DLD1 (cell line): Measurements from ENCODE around the gene ACSF3.
"Not testable (repeated sequence)": the region's sequence is repeated elsewhere in the genome, so short reads cannot be mapped to it uniquely, and the experiment has no call there.

ENCODE experiments used
- in situ Hi-C: cut with HindIII; loops from 2 replicates; pipeline ENCODE4 v1.10.0; 2017; ENCODE audit warnings: low sequenced_read_pairs

The ACSF3 gene

GRCh38 chr16:89072548-89073130 lies 21.0 kb upstream of the ACSF3 start:
- in situ Hi-C loops: no loop called here

- in situ Hi-C loops: no loop called here
These were observed 20.1 kb upstream of the ACSF3 start for GRCh38 chr16:89073346-89074071.

GRCh38 chr16:89074072-89074674 lies 19.5 kb upstream of the ACSF3 start:
- in situ Hi-C loops: not testable (repeated sequence)

- in situ Hi-C loops: no loop called here
These were observed 18.6 kb upstream of the ACSF3 start for GRCh38 chr16:89074803-89075688.

GRCh38 chr16:89076159-89076558 lies 17.5 kb upstream of the ACSF3 start:
- in situ Hi-C loops: no loop called here

GRCh38 chr16:89077076-89077475 lies 16.6 kb upstream of the ACSF3 start:
- in situ Hi-C loops: no loop called here

GRCh38 chr16:89078172-89078571 lies 15.5 kb upstream of the ACSF3 start:
- in situ Hi-C loops: no loop called here

GRCh38 chr16:89079434-89079980 lies 14.1 kb upstream of the ACSF3 start:
- in situ Hi-C loops: no loop called here

GRCh38 chr16:89080196-89080853 lies 13.3 kb upstream of the ACSF3 start:
- in situ Hi-C loops: no loop called here

- in situ Hi-C loops: no loop called here
These were observed 12.1 kb upstream of the ACSF3 start for GRCh38 chr16:89081556-89081955.

GRCh38 chr16:89084411-89084810 lies 9.2 kb upstream of the ACSF3 start:
- in situ Hi-C loops: no loop called here

- in situ Hi-C loops: no loop called here
These were observed 8.6 kb upstream of the ACSF3 start for GRCh38 chr16:89084814-89085612.

GRCh38 chr16:89085755-89086154 lies 7.9 kb upstream of the ACSF3 start:
- in situ Hi-C loops: no loop called here

GRCh38 chr16:89087922-89088497 lies 5.6 kb upstream of the ACSF3 start:
- in situ Hi-C loops: no loop called here

- in situ Hi-C loops: no loop called here
These were observed 4.5 kb upstream of the ACSF3 start for GRCh38 chr16:89089120-89089519.

- in situ Hi-C loops: no loop called here
These were observed 3.4 kb upstream of the ACSF3 start for GRCh38 chr16:89090182-89090630.

- in situ Hi-C loops: no loop called here
These were observed 2.8 kb upstream of the ACSF3 start for GRCh38 chr16:89090669-89091426.

- in situ Hi-C loops: no loop called here
These were observed 1.6 kb upstream of the ACSF3 start for GRCh38 chr16:89092013-89092412.

- in situ Hi-C loops: not testable (repeated sequence)
These were observed 425 bp upstream of the ACSF3 start for GRCh38 chr16:89093252-89093601.
